H9 (cell line): ENCODE results near the gene SLC17A9. TPM values are rescaled to one million over a fixed set of nuclear protein-coding genes. Genes with fewer than 3 reads are reported as not detected.
A peak's percentile ranks its signal among the peaks of the same experiment; 100 is the strongest.

Experiments used
- DNase-seq: peaks from one replicate; pipeline ENCODE4 v3.0.0-alpha.2; 2017
- H2AFZ ChIP-seq: one replicate; pipeline ENCODE4 v1.6.1; 2013; ENCODE audit warnings: mild to moderate bottlenecking, low read length, control low read depth, moderate library complexity
- H2AK5ac ChIP-seq: 2 replicates; pipeline ENCODE4 v1.6.1; 2013; ENCODE audit warnings: low read length, control low read depth, mixed read lengths; ENCODE audit not compliant: insufficient read length
- H2BK120ac ChIP-seq: one replicate; pipeline ENCODE4 v1.6.1; 2013; ENCODE audit warnings: low read depth, mild to moderate bottlenecking, low read length, control low read depth, inconsistent platforms; ENCODE audit not compliant: poor library complexity, severe bottlenecking
- H2BK12ac ChIP-seq: 2 replicates; pipeline ENCODE4 v1.6.1; 2013; ENCODE audit warnings: low read length, control low read depth, mixed read lengths, low read depth; ENCODE audit not compliant: insufficient read length
- H2BK15ac ChIP-seq: 2 replicates; pipeline ENCODE4 v1.6.1; 2013; ENCODE audit warnings: low read depth, low read length, control low read depth
- H2BK20ac ChIP-seq: one replicate; pipeline ENCODE4 v1.6.1; 2013; ENCODE audit warnings: low read depth, mild to moderate bottlenecking, low read length, control low read depth, inconsistent platforms; ENCODE audit not compliant: poor library complexity, severe bottlenecking
- H2BK5ac ChIP-seq: 2 replicates; pipeline ENCODE4 v1.6.1; 2013; ENCODE audit warnings: low read length, control low read depth, mixed read lengths; ENCODE audit not compliant: insufficient read length
- H3K14ac ChIP-seq: 2 replicates; pipeline ENCODE4 v1.6.1; 2013; ENCODE audit warnings: low read length, control low read depth; ENCODE audit not compliant: insufficient read depth
- H3K18ac ChIP-seq: 2 replicates; pipeline ENCODE4 v1.6.1; 2013; ENCODE audit warnings: low read depth, mild to moderate bottlenecking, mixed read lengths, low read length, control low read depth; ENCODE audit not compliant: insufficient read length
- H3K23ac ChIP-seq: 2 replicates; pipeline ENCODE4 v1.6.1; 2013; ENCODE audit warnings: low read length, control low read depth, mixed read lengths, low read depth; ENCODE audit not compliant: insufficient read length
- H3K23me2 ChIP-seq: 2 replicates; pipeline ENCODE4 v1.6.1; 2013; ENCODE audit warnings: low read depth, mild to moderate bottlenecking, mixed read lengths, low read length, control low read depth; ENCODE audit not compliant: insufficient read length, poor library complexity, severe bottlenecking
- H3K27ac ChIP-seq: 2 replicates; pipeline ENCODE4 v1.5.1; 2013; ENCODE audit warnings: low read length, control low read depth, mixed read lengths, low read depth; ENCODE audit not compliant: insufficient read length
- H3K27me3 ChIP-seq: 2 replicates; pipeline ENCODE4 v1.6.1; 2013; ENCODE audit warnings: low read length, control low read depth, inconsistent platforms; ENCODE audit not compliant: insufficient read depth
- H3K4ac ChIP-seq: 2 replicates; pipeline ENCODE4 v1.6.1; 2013; ENCODE audit warnings: low read depth, mild to moderate bottlenecking, control low read depth, inconsistent platforms, low read length, moderate library complexity
- H3K4me1 ChIP-seq: 2 replicates; pipeline ENCODE4 v1.6.1; 2013; ENCODE audit warnings: low read length, control low read depth, inconsistent platforms; ENCODE audit not compliant: insufficient read depth
- H3K4me2 ChIP-seq: 2 replicates; pipeline ENCODE4 v1.6.1; 2013; ENCODE audit warnings: low read length, control low read depth, mixed read lengths; ENCODE audit not compliant: insufficient read length, insufficient read depth
- H3K56ac ChIP-seq: 2 replicates; pipeline ENCODE4 v1.6.1; 2013; ENCODE audit warnings: low read depth, mild to moderate bottlenecking, mixed read lengths, low read length, control low read depth; ENCODE audit not compliant: insufficient read length
- H3K79me1 ChIP-seq: 2 replicates; pipeline ENCODE4 v1.6.1; 2013; ENCODE audit warnings: low read depth, mild to moderate bottlenecking, moderate library complexity, low read length, control low read depth, inconsistent platforms; ENCODE audit not compliant: insufficient read depth, poor library complexity, severe bottlenecking
- H3K79me2 ChIP-seq: 2 replicates; pipeline ENCODE4 v1.6.1; 2013; ENCODE audit warnings: low read length, control low read depth, inconsistent platforms; ENCODE audit not compliant: insufficient read depth
- H3K9ac ChIP-seq: 2 replicates; pipeline ENCODE4 v1.6.1; 2013; ENCODE audit warnings: low read length, control low read depth, mixed read lengths; ENCODE audit not compliant: insufficient read length; ENCODE audit errors: extremely low read depth
- H3K9me3 ChIP-seq: one replicate; pipeline ENCODE4 v1.6.1; 2013; ENCODE audit warnings: low read depth, low read length, inconsistent platforms; ENCODE audit not compliant: control insufficient read depth
- H3T11ph ChIP-seq: one replicate; pipeline ENCODE4 v1.6.1; 2013; ENCODE audit warnings: mild to moderate bottlenecking, low read length, control low read depth, inconsistent platforms
- H4K20me1 ChIP-seq: one replicate; pipeline ENCODE4 v1.6.1; 2013; ENCODE audit not compliant: control insufficient read depth, insufficient read length, insufficient read depth
- H4K5ac ChIP-seq: 2 replicates; pipeline ENCODE4 v1.6.1; 2013; ENCODE audit warnings: low read depth, mild to moderate bottlenecking, mixed read lengths, low read length, control low read depth; ENCODE audit not compliant: insufficient read length
- H4K8ac ChIP-seq: replicated peaks from 2 replicates; pipeline ENCODE4 v1.6.1; 2013; ENCODE audit warnings: low read length, control low read depth, mixed read lengths, low read depth; ENCODE audit not compliant: insufficient read length
- H4K91ac ChIP-seq: 2 replicates; pipeline ENCODE4 v1.6.1; 2013; ENCODE audit warnings: low read depth, mild to moderate bottlenecking, moderate library complexity, mixed read lengths, low read length, control low read depth; ENCODE audit not compliant: insufficient read length
- H3K27ac Mint-ChIP-seq, 3 experiments: 2 replicates in 2 of 3; 3 replicates in 1 of 3; pipeline ENCODE4 v1.8.0; 2020 to 2021; ENCODE audit warnings: mixed read lengths in 3 of 3, mild to moderate bottlenecking in 1 of 3, moderate library complexity in 1 of 3
- H3K27me3 Mint-ChIP-seq: 2 replicates; pipeline ENCODE4 v1.8.0; 2021; ENCODE audit warnings: low read depth, mild to moderate bottlenecking, moderate library complexity, mixed read lengths
- H3K36me3 Mint-ChIP-seq, 3 experiments: 2 replicates in 2 of 3; 3 replicates in 1 of 3; pipeline ENCODE4 v1.8.0; 2020 to 2021; ENCODE audit warnings: low read depth in 3 of 3, mixed read lengths in 3 of 3; ENCODE audit not compliant: insufficient read depth in 1 of 3
- H3K4me1 Mint-ChIP-seq, 2 experiments: 2 replicates each; pipeline ENCODE4 v1.8.0; 2020; ENCODE audit warnings: mixed read lengths in 2 of 2
- H3K4me3 Mint-ChIP-seq, 2 experiments: 2 replicates in 1 of 2; 3 replicates in 1 of 2; pipeline ENCODE4 v1.8.0; 2020 to 2021; ENCODE audit warnings: mild to moderate bottlenecking in 2 of 2, mixed read lengths in 2 of 2, moderate library complexity in 1 of 2
- H3K9me3 Mint-ChIP-seq, 2 experiments: 2 replicates in 1 of 2; 3 replicates in 1 of 2; pipeline ENCODE4 v1.8.0; 2020; ENCODE audit warnings: mild to moderate bottlenecking in 2 of 2, mixed read lengths in 2 of 2, moderate library complexity in 1 of 2
- CTCF ChIP-seq: fragments of 200-600 bp; sonication (generic); conservative IDR thresholded peaks from 3 replicates; pipeline ENCODE4 v1.8.0; 2021; ENCODE audit warnings: antibody characterized with exemption, mild to moderate bottlenecking
- WGBS: extraction: QIAGEN DNeasy Blood & Tissue Kit; methylation state at CpG from one replicate; pipeline ENCODE4 v1.1.7; 2013; ENCODE audit warnings: missing lambda C conversion rate, low lambda C conversion rate, mixed read lengths; ENCODE audit not compliant: insufficient read length; ENCODE audit errors: extremely low coverage; 5-methylcytosine and 5-hydroxymethylcytosine counted together
- total RNA-seq: library from RNA; stranded (reverse); gene quantifications from 2 replicates; pipeline ENCODE4 v1.2.1, GENCODE V29; 2021

SLC17A9 gene
- total RNA-seq, 1 experiment from 2014 or later, result 20.9 TPM

GRCh38 chr20:62958388-62959100 lies 6.0 kb downstream of the SLC17A9 start:
- no peak overlapping the region for H3K56ac ChIP-seq
- H3K79me1 ChIP-seq, result no peaks in the 10 kb centered on the region
- H3T11ph ChIP-seq, result no peak overlapping the region
- H3K27ac ChIP-seq, result no peak overlapping the region
- no peak overlapping the region for H2BK120ac ChIP-seq
- H4K8ac ChIP-seq, result no peak overlapping the region
- WGBS, result no CpG with 5 or more reads among the region's 10 CpGs
- no peak overlapping the region for H2AFZ ChIP-seq
- no peak overlapping the region for H2BK5ac ChIP-seq
- no peaks in the 10 kb centered on the region for H4K20me1 ChIP-seq
- H3K18ac ChIP-seq, result no peak overlapping the region
- no peak overlapping the region for H2AK5ac ChIP-seq
- H3K4ac ChIP-seq, result no peak overlapping the region
- no peak for TF ChIP-seq CTCF
- no peak overlapping the region for H2BK12ac ChIP-seq
- no peak overlapping the region for H3K4me2 ChIP-seq
- no peak overlapping the region for H3K9ac ChIP-seq
- Mint-ChIP-seq H3K4me1 (peaks cover 7 to 21% of the 10 kb centered on the region in 2 experiments; a peak in 3 of 4 replicates), H3K9me3 (no peaks in the 10 kb centered on the region), H3K4me3 (no peak overlapping the region), H3K36me3 (peaks cover 2 to 16% (median 7%) of the 10 kb centered on the region in 3 experiments; a peak in 4 of 7 replicates), H3K27ac (peak overlapping the region in 1 of 3 experiments; percentile 68; a peak in 1 of 7 replicates), H3K27me3 (no peaks in the 10 kb centered on the region)
- no peak overlapping the region for H2BK20ac ChIP-seq
- H3K23ac ChIP-seq, result no peak overlapping the region
- H3K4me1 ChIP-seq, result peaks cover 1% of the 10 kb centered on the region; the same call in 1 of the 2 replicates
- no peaks in the 10 kb centered on the region for H3K23me2 ChIP-seq
- no peak overlapping the region for H3K14ac ChIP-seq
- DNase-seq, result no peak
- H3K27me3 ChIP-seq, result no peaks in the 10 kb centered on the region
- no peaks in the 10 kb centered on the region for H3K79me2 ChIP-seq
- no peak overlapping the region for H4K5ac ChIP-seq
- no peak overlapping the region for H2BK15ac ChIP-seq
- H4K91ac ChIP-seq, result no peak overlapping the region
- H3K9me3 ChIP-seq, result no peaks in the 10 kb centered on the region
